ELF-1 (cell line): ENCODE data around the gene FKBP9.
A peak's percentile ranks its signal among the peaks of the same experiment; 100 is the strongest.
"Not testable (repeated sequence)": the region's sequence is repeated elsewhere in the genome, so short reads cannot be mapped to it uniquely, and the experiment has no call there.

Source experiments
- DNase-seq: peaks from one replicate; pipeline ENCODE4 v3.0.0-alpha.2; 2016; ENCODE audit warnings: low read depth, low spot score

The FKBP9 gene

DNA sequence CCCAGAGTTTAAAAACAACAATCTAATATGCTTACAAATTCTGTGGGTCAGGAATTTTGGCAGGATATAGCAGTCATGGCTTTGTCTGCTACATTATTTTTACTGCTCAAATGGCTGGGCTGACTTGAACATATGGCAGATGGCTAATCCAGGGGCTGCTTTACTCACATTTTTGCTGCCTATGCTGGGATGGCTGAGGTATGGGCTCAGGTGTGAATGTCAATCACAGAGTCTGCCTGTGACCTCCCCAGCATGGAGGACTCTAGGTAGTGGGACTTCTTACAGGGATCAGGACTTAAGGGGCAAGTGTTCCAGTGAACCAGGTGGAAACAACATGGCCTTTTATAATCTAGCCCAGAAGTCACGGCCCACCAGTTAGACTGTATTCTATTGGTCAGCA lies 4.4 kb upstream of the FKBP9 start:
- DNase-seq: no peak

DNA sequence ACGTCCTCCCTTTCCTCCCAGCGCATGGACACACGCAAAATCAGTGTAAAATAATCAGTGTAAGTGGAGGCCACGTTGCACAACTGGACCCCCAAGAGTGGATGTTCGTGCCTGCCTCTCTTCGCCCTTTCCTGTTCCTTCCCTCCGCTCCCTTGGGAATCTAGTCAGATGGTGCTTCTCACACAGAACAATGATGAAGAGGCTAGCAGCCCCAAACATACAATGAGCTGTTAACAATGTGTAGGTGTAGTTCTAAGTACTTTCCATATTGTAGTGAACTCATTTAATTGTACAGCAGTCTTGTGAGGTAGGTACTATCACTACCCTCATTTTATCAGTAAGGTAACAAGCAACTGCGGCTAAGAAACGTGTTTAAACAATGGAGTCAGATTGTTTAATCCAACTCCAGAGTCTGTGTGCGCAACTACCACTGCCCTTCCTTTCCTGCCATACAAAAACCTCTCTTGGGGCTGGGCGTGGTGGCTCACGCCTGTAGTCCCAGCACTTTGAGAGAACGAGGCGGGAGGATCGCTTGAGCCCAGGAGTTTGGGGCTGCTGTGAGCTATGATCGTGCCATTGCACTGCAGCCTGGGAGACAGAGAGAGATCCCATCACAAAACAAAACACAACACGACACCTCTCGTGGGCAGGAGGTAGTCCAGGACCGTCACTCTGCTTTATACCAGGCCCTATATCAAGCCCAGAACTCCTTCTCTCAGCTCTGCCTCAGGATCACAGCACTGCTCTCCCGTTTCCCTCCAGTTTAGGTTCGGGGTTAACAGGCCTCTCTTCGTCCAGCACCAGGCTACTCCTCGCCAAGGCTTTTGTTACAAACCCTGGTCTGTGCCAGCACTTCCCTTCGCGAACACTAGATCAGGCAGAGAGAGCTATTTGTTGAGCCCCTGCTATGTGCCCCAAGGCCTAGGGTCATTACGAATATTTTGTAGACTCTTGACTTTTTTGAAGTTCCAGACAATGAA lies 1.1 kb downstream of the FKBP9 start:
- peak; percentile 50 for DNase-seq

DNA sequence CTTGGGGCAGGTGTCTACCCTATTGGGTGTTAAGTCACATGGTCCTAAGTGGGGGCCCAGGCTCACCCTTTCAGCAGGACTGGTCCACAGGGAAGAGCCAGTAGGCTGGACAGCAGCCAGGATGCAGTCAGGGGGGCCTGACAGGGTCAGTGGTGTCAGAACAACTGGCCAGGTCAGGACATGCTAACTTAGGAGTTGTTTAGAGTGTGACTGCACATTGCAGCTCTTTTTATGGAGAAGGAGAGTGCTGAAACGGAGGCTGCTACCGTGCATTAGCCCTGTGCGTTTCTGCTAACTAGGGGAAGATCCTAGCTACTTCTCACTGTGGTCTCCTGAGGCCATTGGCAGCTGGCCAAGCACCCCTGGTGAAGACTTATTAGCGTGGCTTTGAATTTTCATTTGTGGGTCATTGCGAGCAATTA lies 6.7 kb downstream of the FKBP9 start:
- DNase-seq: not testable (repeated sequence)

DNA sequence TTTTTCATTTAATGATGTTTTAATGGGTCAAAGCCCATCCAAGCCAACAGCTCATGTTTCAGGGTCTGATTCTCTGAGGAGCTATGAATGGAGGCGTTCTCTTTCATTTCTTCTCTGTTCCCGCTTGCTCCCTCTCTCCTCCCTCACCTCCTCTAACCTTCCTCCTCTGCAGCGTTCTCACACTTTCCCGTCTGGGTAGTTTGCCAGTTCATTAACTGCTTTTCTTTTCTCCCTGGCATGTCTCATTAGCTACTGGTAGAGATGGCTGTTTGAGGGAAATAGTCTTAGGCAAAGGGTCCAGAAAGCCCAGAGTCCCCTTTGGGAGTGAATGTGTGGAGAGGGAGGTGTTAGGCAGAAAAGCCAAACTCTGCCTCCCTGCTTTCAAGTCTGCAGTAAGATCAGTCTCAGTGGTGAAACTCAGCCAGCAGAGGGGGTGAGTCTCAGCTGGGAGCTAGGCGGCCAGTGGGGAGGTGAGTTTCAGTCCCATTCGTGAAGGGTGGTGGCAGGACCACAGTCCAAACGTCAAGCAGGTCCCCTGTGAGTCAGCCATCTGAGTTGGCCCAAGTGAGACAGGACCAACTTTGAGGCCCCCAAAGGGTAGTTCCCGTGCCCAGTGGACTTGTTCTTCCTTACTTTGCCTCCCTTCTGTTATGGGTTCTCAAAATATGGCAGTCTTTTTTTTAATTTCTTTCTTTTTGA lies 7.4 kb downstream of the FKBP9 start:
- not testable (repeated sequence) for DNase-seq

DNA sequence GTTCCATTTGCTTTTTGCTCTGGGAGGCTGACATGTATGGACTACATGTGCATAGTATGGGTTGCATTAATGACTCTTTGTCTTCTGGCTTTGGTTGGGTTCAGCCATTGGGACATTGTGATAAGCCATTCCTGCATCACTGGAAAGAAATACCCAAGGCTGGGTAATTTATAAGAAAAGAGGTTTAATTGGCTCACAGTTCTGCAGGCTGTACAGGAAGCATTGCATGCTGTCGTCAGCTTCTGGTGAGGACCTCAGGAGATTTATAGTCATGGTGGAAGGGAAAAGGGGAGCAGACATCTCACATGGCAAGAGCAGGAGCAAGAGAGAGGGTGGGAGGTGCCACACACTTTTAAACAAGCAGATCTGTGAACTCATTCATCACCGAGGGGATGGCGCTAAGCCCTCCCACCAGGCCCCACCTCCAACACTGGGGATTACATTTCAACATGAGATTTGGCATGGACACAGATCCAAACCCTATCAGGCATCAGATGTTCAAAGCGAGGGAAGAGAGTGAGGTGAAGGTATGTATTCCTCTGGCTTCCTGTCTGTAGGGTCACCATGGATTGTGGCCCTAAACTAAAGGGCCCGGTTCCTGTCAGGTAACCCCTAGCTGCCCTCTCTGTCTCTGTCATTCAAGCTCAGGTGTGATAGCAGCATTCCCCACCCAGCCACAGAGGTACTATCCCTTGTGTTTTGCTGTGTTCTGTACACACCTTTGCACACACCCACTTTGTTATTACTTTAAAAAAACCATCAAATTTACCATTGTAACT lies 9.4 kb downstream of the FKBP9 start:
- not testable (repeated sequence) for DNase-seq

DNA sequence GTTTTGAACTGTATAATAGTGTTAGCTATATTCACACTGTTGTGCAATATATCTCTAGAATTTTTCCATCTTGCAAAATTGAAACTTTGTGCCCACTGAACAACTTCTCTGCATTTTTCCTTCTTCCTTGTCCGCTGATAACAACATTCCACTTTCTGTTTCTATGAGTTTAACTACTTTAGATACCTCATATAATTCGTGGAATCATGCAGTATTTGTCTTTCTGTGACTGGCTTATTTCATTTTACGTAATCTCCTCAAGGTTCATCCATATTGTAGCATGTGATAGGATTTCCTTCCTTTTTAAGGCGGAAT lies 10.0 kb downstream of the FKBP9 start:
- not testable (repeated sequence) for DNase-seq

DNA sequence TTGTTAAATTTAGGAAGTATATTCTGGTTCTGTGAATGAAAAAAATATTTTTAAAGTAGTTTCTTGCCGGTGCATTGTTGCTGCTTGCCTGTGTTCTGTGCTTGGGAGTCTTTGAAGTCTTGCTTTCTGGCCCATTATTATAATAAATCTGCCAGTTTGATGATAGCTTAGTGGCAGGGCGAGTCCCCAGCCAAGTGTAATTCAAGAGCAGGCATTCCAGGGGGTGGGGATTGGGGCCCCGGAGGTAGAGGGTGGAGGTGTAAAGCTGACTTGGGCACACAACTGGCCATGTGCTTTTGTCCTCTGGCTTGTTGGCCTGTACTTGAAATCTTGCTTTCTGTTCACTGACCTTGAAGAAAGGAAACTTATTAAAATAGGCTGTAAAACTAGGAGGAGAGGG lies 14.7 kb downstream of the FKBP9 start:
- not testable (repeated sequence) for DNase-seq

DNA sequence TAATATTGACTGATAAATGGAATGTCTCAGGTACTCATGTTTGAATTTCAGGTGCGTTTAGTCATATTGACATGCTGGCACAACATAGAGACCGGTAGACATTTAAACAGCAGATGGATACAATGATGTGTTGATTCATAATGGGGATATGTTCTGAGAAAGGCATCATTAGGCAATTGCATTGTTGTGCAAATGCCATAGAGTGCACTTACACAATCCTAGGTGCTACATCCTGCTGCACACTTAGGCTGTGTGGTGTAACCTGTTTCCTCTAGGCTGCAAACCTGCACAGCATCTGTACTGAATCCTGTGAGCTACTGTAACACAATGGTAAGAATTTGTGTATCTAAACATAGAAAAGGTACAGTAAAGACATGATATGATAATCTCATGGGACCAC lies 19.9 kb downstream of the FKBP9 start:
- not testable (repeated sequence) for DNase-seq

DNA sequence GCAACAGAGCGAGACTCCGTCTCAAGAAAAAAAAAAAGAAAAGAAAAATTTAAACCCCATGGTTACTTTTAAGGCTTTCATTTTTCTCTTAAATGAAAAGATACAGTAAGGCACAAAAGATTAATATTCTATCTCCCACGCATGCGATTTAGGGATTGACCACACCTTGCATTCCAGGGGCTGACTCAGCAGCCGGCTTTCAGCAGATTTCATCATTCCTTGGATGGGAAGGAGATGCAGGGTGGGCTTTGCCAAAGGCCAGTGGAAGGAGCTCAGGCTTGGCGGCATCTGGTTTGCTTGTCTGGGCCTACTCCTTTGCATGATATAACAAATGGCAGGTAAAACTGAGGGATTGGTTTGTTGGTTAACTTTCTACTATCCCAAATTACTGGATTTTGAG lies 22.0 kb downstream of the FKBP9 start:
- not testable (repeated sequence) for DNase-seq

DNA sequence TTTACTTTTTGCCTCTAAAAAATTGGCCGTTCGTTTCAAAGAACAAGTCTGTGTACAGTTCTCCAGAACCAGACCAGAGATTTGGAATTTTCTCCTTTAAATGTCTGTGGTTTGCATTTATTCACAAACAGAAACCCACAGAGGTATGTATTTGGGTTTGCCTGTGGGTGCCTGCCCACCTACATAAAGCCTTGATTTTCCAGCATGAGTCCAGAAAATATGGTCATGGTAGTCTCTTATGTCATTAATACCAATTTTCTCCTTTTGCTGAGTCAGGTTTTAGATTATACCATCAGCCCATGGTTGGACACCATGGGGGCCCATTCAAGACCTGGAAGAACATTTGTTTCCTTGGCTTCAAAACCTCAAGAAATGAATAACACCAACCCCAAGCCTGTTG lies 22.7 kb downstream of the FKBP9 start:
- DNase-seq: not testable (repeated sequence)

DNA sequence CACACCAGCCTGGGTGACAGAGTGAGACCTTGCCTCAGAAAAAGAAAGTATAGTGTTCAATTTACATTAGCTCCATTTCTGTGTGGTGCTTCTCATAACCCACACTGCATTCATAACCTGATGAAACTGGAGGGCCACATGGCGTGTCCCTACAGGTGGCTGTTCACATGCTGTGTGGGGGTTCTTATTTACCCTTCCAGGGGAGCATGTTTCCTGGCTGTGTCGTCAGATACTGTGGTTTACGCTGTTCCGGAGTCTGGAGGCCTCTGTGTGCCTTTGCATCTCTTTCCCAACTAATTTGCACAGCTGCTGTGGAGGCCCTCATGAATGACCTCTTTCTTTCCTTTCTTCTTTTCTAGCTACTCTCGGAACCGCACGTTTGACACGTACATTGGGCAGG lies 30.9 kb downstream of the FKBP9 start:
- DNase-seq: not testable (repeated sequence)

DNA sequence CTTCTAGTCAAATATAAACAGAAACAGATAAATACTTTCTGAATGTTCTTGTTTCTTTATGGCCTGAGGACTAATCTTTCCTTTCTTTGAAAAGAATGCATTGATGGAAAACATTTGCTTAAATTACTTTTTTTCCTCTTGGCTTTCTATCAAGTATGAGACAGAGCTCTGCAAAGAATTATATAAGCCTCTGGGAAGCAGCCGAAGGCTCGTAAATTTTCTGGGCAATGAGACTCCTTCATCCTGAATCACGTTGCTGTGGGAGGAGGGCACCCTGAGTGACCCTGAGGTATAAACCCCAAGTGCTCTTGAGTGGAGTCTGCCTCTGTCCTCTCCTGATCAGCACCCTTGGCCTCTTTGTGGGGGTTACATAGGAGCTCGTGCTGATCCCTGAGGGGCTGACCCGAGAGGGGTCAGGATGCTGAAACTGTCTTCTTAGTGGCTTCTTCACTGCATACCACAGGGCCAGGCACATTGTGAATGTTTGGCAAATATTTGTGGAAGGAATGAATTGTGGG lies 33.9 kb downstream of the FKBP9 start:
- DNase-seq: not testable (repeated sequence)

DNA sequence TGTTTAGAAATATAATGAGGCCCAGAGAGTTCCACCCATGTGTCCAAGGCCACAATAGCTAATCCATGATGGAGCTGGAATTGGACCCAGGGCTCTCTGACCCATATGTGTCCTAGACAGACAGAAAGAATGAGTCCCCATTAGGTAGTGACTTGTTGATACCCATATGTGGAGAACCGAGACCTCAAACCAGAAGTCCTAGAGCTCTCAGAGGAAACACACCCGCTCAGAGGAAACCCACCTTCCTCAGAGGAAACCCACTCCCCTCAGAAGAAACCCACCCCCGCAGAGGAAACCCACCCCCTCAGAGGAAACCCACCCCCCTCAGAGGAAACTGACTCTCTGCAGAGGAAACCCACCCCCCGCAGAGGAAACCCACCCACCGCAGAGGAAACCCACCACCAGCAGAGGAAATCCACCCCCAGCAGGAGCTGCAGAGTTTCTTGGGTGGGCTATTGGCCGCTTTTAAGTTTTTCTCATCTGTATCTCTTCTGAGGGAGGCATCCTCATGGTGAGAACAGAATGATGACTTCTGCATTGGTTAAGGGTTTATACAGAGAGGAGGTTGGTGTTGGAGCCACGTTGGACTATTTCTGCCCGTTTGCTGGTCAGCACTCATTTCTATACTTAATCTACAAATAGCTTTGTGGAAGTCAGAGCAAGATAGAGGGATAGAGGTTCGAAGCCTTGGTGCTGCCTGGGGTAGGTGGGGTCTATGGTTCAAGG lies 34.9 kb downstream of the FKBP9 start:
- not testable (repeated sequence) for DNase-seq

DNA sequence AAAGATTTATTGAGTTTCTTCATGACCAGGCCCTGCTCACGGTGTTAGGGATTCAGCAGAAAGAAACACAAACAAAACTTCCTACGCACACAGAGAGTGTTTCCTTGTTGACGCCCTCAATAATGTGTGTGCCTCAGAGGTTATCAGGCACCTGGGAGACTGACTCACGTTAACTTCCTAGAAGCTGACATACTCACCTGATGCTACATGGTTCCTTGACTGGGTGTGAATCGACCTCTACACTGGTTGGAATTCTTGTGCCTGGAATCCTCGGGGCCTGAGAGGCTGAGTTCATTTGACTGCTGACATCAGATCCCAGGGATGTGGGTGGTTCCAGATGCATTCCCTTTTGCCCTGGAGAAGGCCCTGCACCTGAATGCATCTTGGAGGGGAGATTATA lies 35.5 kb downstream of the FKBP9 start:
- peak; percentile 15 for DNase-seq

DNA sequence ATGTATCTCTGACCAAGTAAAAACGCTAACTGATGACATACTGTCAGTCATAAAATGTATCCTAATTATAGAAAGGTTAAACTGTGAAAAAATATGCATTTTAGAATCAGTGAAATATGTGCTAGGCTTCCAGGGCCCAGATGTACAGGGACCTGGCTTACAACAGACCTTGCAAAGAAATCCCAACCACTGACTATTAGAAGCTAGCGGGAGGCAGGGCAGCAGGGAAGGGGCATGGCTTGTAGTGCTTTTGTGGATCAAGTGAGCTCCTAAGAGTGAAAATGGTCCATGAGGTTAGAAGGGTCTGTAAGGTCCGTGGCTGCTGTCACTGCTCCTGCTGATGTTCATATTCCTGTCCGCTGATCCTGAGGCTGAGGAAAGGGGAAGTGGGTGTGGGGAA lies 40.7 kb downstream of the FKBP9 start:
- not testable (repeated sequence) for DNase-seq

DNA sequence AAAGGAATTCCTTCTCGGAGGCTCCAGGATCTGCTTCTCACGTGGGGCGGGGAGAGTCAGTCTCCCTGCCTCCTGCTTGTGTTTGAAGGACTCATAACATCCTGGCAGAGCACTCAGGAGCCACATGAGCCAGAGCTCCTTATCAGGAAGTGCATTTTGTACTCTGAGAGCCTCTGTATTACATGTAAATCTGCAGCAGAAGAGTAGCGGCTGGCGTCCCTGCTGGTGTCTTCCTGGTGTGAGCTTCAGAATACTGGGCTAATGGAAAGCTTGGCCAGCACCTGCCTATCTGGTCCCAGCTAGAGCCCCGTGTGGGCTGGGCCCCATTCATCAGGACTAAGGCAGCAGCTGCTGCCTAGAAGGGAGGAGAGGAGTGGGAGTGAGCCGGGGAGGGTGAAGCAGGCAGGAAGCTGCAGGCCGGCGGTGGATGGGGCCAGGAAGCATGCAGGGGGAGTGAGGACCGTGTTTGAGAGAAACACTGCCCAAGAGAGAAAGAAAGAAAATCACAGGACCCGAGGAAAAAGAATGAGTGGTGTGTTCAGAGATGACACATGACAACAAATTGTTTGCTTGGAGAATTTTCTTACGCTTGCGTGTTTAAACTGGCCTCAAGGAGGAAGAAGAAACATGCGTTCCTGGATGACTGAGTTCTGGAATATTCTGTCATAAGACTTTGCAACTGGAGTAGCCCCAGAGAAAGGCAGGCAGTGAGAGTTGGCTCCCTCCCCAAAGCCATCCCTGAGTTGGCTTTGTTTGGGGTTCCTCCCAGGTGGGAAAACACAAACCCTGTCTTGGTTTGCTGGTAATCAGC lies 41.3 kb downstream of the FKBP9 start:
- DNase-seq: peak; percentile 65

DNA sequence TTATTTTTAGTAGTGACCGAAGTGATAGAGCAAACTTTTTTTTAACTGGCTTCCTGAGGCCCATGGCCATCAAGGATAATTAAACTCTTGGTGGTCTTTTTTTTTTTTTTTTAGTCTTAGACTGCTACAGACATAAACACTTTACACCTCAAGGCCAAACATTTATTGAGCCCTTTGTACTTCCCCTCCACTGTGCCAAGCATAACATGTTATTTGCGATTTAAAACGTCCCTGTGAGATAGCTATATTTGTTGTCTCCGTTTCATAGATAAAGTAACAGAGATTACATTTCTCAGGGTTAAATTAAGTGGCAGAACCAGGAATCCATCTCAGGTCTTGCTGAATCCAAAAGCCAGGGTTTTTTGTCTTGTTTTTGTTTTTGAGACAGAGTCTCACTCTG lies 42.1 kb downstream of the FKBP9 start:
- not testable (repeated sequence) for DNase-seq

DNA sequence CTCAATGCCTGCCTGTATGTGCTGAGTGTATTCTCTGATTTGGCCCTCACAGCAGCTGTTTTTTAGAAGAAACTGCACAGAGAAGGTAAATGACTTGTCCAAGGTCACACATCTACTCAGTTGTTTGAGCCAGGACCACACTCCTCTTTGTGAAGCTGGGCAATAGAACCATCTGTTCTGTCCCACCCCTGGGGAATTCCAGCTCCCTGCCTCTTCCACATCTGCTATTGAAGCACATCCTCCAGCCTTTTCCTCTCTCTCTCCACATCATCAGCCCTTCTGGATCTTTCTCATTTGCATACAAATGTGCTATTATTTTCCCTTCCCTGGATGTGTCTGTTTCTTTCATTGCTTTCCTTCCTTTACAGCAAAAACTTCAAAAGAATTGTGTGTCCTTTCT lies 45.9 kb downstream of the FKBP9 start:
- DNase-seq: not testable (repeated sequence)

DNA sequence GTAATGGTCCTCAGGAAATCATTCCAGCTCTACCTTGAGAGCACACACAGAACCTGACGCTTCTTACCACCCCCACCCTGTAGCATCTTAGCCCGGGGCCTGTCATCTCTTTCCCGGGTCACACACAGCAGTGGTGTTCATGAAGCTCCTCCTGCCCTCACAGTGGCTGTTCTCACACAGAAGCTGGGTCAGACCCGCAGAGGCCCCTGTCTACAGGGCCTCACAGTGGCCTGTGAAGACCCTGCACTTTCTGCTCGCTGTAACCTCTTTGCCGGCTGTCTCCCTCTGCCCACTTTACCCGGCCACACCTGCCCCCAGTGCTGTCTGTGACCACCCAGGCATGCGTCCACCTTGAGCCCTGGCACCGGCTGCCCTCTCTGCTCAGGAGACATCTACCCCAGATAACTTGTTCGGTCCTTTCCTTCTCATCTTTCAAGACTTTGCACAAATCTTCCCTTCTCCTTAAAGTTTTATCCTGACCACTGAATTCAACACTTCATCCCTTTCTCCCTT lies 46.9 kb downstream of the FKBP9 start:
- DNase-seq: peak; percentile 8

DNA sequence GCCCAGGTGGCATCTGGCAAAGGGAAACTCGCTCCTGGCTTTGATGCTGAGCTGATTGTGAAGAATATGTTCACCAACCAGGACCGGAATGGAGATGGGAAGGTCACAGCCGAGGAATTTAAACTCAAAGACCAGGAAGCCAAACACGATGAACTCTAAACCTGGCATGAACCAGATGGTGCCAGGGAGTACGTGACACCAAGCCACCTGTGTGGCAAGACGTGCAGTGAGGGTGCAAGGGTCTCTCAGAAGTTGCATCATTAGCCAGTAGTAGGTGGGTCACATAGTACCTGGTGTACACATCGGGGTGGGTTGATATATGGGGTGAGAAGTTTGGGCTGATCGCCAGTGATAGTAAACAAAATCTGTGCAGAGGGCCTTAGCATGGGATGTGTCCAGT lies 48.0 kb downstream of the FKBP9 start:
- DNase-seq: not testable (repeated sequence)
